HCT116 (cell line): ENCODE measurements around the gene SPRYD4.

Source experiments
- CEBPB ChIP-seq: IDR thresholded peaks from 2 replicates; pipeline ENCODE4 v1.6.1; 2012; ENCODE audit warnings: low read depth
- EZH2 ChIP-seq: fragments of 200-600 bp; sonication (generic); IDR thresholded peaks from 2 replicates; pipeline ENCODE4 v1.6.1; 2017; ENCODE audit warnings: antibody characterized with exemption, mixed run types
- EZH2phosphoT487 ChIP-seq: fragments of 200-600 bp; IDR thresholded peaks from 2 replicates; pipeline ENCODE4 v1.6.1; 2018; ENCODE audit warnings: antibody characterized with exemption, borderline replicate concordance
- POLR2A ChIP-seq: IDR thresholded peaks from 2 replicates; pipeline ENCODE4 v1.7.0; 2011; ENCODE audit warnings: borderline replicate concordance; ENCODE audit not compliant: insufficient read depth, insufficient read length; ENCODE audit errors: extremely low read depth
- POLR2AphosphoS5 ChIP-seq: IDR thresholded peaks from 2 replicates; pipeline ENCODE4 v1.6.1; 2011; ENCODE audit warnings: mild to moderate bottlenecking, low read depth, low read length, moderate library complexity
- RAD21 ChIP-seq: IDR thresholded peaks from 2 replicates; pipeline ENCODE4 v1.6.1; 2012; ENCODE audit warnings: low read depth, mild to moderate bottlenecking
- SP1 ChIP-seq: IDR thresholded peaks from 2 replicates; pipeline ENCODE4 v1.6.1; 2012; ENCODE audit warnings: low read depth
- ZNF274 ChIP-seq: fragments of 200-500 bp; sonication (Bioruptor generic); IDR thresholded peaks from 2 replicates; pipeline ENCODE4 v1.6.1; 2014; ENCODE audit warnings: mild to moderate bottlenecking, low read depth, low read length, inconsistent platforms
- TF ChIP-seq, protein P1 (sequence below), 3 experiments: fragments of 200-600 bp in 1 of 3; sonication (generic) in 1 of 3; IDR thresholded peaks in 2 of 3; conservative IDR thresholded peaks in 1 of 3; 2 replicates each; pipeline ENCODE4 v1.5.1; 2012 to 2017; ENCODE audit warnings: low read depth in 2 of 3, low read length in 2 of 3, antibody characterized with exemption in 1 of 3, borderline replicate concordance in 1 of 3, control low read depth in 1 of 3, mild to moderate bottlenecking in 1 of 3, mixed read lengths in 1 of 3, mixed run types in 1 of 3, moderate library complexity in 1 of 3; ENCODE audit not compliant: insufficient read depth in 1 of 3
- TF ChIP-seq, protein P2 (sequence below): IDR thresholded peaks from 2 replicates; pipeline ENCODE4 v1.6.1; 2012; ENCODE audit warnings: low read depth

DNA sequence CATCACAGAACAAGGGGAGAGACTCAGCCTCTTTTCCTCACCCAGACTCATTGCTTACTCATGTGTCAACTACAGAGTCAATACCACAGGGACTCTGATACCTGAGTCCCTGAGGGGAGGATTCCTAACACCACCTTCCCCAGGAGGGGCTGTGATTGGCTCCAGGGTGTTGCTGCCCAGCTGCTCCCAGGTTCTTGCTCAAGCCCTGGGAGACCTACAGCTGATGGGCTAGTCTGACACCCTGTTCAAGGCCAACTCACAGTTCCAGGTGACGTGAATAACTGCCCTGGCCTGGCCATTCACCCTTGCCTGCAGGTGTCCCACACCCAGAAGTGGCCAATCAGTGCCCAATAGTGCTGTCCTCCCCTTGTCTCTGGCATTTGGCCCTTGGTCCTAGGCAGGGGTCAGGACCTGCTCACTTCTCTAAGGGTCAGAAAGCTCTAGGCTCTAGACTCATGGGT lies 8.6 kb downstream of the SPRYD4 start:
- no peak for TF ChIP-seq EZH2
- TF ChIP-seq, protein P1, sequence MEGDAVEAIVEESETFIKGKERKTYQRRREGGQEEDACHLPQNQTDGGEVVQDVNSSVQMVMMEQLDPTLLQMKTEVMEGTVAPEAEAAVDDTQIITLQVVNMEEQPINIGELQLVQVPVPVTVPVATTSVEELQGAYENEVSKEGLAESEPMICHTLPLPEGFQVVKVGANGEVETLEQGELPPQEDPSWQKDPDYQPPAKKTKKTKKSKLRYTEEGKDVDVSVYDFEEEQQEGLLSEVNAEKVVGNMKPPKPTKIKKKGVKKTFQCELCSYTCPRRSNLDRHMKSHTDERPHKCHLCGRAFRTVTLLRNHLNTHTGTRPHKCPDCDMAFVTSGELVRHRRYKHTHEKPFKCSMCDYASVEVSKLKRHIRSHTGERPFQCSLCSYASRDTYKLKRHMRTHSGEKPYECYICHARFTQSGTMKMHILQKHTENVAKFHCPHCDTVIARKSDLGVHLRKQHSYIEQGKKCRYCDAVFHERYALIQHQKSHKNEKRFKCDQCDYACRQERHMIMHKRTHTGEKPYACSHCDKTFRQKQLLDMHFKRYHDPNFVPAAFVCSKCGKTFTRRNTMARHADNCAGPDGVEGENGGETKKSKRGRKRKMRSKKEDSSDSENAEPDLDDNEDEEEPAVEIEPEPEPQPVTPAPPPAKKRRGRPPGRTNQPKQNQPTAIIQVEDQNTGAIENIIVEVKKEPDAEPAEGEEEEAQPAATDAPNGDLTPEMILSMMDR (IDR thresholded peaks at IDR 0.05 in 2 of 3, conservative IDR thresholded peaks at IDR 0.05 in 1 of 3; ENCODE audit: borderline replicate concordance in 1 of 3, insufficient read depth in 1 of 3, low read depth in 2 of 3, low read length in 2 of 3): no peak
- no peak for TF ChIP-seq POLR2AphosphoS5
- TF ChIP-seq ZNF274: no peak
- no peak for TF ChIP-seq SP1
- no peak for TF ChIP-seq EZH2phosphoT487
- no peak for TF ChIP-seq POLR2A
- no peak for TF ChIP-seq CEBPB
- TF ChIP-seq, protein P2, sequence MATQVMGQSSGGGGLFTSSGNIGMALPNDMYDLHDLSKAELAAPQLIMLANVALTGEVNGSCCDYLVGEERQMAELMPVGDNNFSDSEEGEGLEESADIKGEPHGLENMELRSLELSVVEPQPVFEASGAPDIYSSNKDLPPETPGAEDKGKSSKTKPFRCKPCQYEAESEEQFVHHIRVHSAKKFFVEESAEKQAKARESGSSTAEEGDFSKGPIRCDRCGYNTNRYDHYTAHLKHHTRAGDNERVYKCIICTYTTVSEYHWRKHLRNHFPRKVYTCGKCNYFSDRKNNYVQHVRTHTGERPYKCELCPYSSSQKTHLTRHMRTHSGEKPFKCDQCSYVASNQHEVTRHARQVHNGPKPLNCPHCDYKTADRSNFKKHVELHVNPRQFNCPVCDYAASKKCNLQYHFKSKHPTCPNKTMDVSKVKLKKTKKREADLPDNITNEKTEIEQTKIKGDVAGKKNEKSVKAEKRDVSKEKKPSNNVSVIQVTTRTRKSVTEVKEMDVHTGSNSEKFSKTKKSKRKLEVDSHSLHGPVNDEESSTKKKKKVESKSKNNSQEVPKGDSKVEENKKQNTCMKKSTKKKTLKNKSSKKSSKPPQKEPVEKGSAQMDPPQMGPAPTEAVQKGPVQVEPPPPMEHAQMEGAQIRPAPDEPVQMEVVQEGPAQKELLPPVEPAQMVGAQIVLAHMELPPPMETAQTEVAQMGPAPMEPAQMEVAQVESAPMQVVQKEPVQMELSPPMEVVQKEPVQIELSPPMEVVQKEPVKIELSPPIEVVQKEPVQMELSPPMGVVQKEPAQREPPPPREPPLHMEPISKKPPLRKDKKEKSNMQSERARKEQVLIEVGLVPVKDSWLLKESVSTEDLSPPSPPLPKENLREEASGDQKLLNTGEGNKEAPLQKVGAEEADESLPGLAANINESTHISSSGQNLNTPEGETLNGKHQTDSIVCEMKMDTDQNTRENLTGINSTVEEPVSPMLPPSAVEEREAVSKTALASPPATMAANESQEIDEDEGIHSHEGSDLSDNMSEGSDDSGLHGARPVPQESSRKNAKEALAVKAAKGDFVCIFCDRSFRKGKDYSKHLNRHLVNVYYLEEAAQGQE: no peak
- no peak for TF ChIP-seq RAD21
